Sigmoid colon (tissue), 7 donors: ENCODE data around the gene GRM7. TPM values are rescaled to one million over a fixed set of nuclear protein-coding genes. Genes with fewer than 3 reads are reported as not detected.

Source experiments
- DNase-seq: peaks from one replicate; pipeline ENCODE4 v3.0.0-alpha.2; 2019
- H3K27ac ChIP-seq, 4 donors: fragments of 200-600 bp; sonication (generic); one replicate each; pipeline ENCODE4 v1.5.1; 2016 to 2019; ENCODE audit warnings: mild to moderate bottlenecking in 1 of 4
- H3K27me3 ChIP-seq, 3 donors: fragments of 200-600 bp; sonication (generic); one replicate each; pipeline ENCODE4 v1.5.1; 2019; ENCODE audit warnings: mild to moderate bottlenecking in 1 of 3
- H3K36me3 ChIP-seq, 4 donors: fragments of 200-600 bp; sonication (generic); one replicate each; pipeline ENCODE4 v1.5.1; 2016 to 2019
- H3K4me1 ChIP-seq, 4 donors: fragments of 200-600 bp; sonication (generic); one replicate each; pipeline ENCODE4 v1.5.1; 2017 to 2019
- H3K4me3 ChIP-seq, 4 donors: fragments of 200-600 bp; sonication (generic); one replicate each; pipeline ENCODE4 v1.5.1; 2017 to 2019; ENCODE audit warnings: mild to moderate bottlenecking in 2 of 4, moderate library complexity in 1 of 4
- H3K9me3 ChIP-seq, 4 donors: fragments of 200-600 bp in 3 of 4; sonication (generic) in 3 of 4; one replicate each; pipeline versions ENCODE4 v1.5.1 to v1.6.1; 2013 to 2019
- EP300 ChIP-seq, 4 donors: sonication (generic); formaldehyde crosslinking; IDR thresholded peaks; one replicate each; pipeline ENCODE4 v1.6.1; 2017; ENCODE audit warnings: antibody characterized with exemption in 4 of 4
- POLR2A ChIP-seq, 2 donors: fragments of 450-650 bp; IDR thresholded peaks; one replicate each; pipeline ENCODE4 v1.6.1; 2016; ENCODE audit warnings: antibody characterized with exemption in 2 of 2, mild to moderate bottlenecking in 2 of 2, moderate library complexity in 2 of 2
- POLR2AphosphoS5 ChIP-seq, 4 donors: sonication (generic); formaldehyde crosslinking; IDR thresholded peaks; one replicate each; pipeline ENCODE4 v1.6.1; 2017; ENCODE audit warnings: antibody characterized with exemption in 4 of 4
- WGBS, 2 donors: extraction: QIAGEN DNeasy Blood & Tissue Kit; methylation state at CpG; one replicate each; pipeline ENCODE4 v1.1.7; 2013; 5-methylcytosine and 5-hydroxymethylcytosine counted together
- intact Hi-C: fragments of 100-400 bp; cut with DNase I; formaldehyde crosslinking; loops from one replicate; pipeline ENCODE4 v1.15.1; 2023
- polyA plus RNA-seq, 3 donors: library from polyadenylated mRNA; stranded (reverse); fragments of 200-250 nt; gene quantifications; one replicate each; pipeline ENCODE4 v1.2.3, GENCODE V29; 2013
- total RNA-seq, 4 donors: library from RNA; depleted of rRNA; stranded (reverse); fragments of >200 nt; gene quantifications; one replicate each; pipeline ENCODE4 v1.1.0, GENCODE V29; 2016
- TF ChIP-seq, protein P1 (sequence below), 4 experiments: fragments of 450-650 bp in 3 of 4; fragments of 200-600 bp in 1 of 4; IDR thresholded peaks; one replicate each; pipeline ENCODE4 v1.5.1; 2016 to 2019; ENCODE audit warnings: antibody characterized with exemption in 4 of 4, mild to moderate bottlenecking in 3 of 4, moderate library complexity in 2 of 4
- donor health status: healthy with polysubstance abuse.
- donor health status: Bipolar disorder and iron deficiency.
- donor health status: healthy.

GRM7 gene
- total and polyA plus RNA-seq, 7 donors: 0.09 to 0.71 (median 0.22) TPM; not detected in 3

DNA sequence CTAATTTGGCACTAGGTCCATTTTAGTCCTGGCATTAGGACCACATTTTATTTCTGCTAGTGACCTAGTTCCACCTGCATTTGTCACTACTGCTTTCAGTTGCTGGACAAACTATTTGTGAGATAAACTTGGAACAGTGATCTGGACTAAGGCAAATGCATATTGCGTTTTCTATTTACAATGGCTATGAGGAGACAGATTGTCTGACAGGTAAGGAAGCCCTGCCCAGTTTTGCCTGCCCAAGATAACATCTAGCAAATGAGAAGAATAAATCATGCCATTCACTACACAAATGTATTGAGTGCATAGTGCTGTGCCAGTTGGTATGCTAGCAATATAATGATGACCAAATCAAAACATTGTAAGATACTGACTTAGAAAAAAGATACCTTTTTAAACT is 245.7 kb downstream of the GRM7 start:
- H3K27ac ChIP-seq: no peak overlapping the region
- TF ChIP-seq POLR2AphosphoS5 (IDR thresholded peaks at IDR 0.05): no peak
- TF ChIP-seq EP300 (IDR thresholded peaks at IDR 0.05): no peak
- TF ChIP-seq, protein P1, sequence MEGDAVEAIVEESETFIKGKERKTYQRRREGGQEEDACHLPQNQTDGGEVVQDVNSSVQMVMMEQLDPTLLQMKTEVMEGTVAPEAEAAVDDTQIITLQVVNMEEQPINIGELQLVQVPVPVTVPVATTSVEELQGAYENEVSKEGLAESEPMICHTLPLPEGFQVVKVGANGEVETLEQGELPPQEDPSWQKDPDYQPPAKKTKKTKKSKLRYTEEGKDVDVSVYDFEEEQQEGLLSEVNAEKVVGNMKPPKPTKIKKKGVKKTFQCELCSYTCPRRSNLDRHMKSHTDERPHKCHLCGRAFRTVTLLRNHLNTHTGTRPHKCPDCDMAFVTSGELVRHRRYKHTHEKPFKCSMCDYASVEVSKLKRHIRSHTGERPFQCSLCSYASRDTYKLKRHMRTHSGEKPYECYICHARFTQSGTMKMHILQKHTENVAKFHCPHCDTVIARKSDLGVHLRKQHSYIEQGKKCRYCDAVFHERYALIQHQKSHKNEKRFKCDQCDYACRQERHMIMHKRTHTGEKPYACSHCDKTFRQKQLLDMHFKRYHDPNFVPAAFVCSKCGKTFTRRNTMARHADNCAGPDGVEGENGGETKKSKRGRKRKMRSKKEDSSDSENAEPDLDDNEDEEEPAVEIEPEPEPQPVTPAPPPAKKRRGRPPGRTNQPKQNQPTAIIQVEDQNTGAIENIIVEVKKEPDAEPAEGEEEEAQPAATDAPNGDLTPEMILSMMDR (IDR thresholded peaks at IDR 0.05): no peak
- no peak for TF ChIP-seq POLR2A (IDR thresholded peaks at IDR 0.05)
- peak overlapping the region in 1 of 4 donors; percentile 3 for H3K4me3 ChIP-seq
- H3K36me3 ChIP-seq: no peaks in the 10 kb centered on the region
- H3K4me1 ChIP-seq: peaks cover 0 to 15% (median 4%) of the 10 kb centered on the region in 4 donors
- H3K9me3 ChIP-seq: no peaks in the 10 kb centered on the region
- H3K27me3 ChIP-seq: no peaks in the 10 kb centered on the region
- 63 to 67% methylated on average over 1 of the region's 1 CpG for WGBS, 2 donors
- no peak for DNase-seq
- intact Hi-C loops: no loop called here

DNA sequence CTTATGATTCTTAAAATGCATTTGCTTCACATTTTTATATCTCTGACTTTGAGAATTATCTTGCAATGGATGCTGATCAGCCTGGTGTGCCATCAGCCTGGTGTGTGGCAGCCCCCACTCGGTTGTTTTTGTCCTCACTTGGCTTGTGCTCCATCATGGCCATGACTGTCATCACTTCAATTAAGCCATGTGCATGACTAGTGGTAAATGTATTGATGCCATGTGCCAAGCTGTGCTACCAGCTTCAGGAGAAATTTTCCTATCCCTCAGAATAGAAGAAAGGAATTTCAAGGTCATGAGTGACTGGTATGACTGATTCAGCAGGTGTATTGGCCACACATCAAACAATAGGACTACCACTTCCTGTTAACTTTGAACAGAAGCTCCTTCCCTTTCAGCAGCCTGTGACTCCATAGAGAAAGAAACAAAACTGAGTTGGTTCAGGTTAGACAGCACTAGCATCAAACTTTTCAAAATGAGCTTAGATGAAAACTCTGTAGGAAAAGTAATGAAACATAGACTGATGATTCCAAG is 251.7 kb downstream of the GRM7 start:
- H3K9me3 ChIP-seq: no peaks in the 10 kb centered on the region
- no peak for DNase-seq
- no peak overlapping the region for H3K27ac ChIP-seq
- 81 to 84% methylated on average over 1 of the region's 1 CpG for WGBS, 2 donors
- intact Hi-C loops: no loop called here
- peaks cover 0 to 2% (median 0%) of the 10 kb centered on the region in 4 donors for H3K4me1 ChIP-seq
- H3K4me3 ChIP-seq: no peak overlapping the region
- no peaks in the 10 kb centered on the region for H3K36me3 ChIP-seq
- TF ChIP-seq POLR2AphosphoS5 (IDR thresholded peaks at IDR 0.05) (no peak), POLR2A (IDR thresholded peaks at IDR 0.05) (no peak), EP300 (IDR thresholded peaks at IDR 0.05) (no peak)
- TF ChIP-seq, protein P1 (IDR thresholded peaks at IDR 0.05): no peak
- H3K27me3 ChIP-seq: no peaks in the 10 kb centered on the region

DNA sequence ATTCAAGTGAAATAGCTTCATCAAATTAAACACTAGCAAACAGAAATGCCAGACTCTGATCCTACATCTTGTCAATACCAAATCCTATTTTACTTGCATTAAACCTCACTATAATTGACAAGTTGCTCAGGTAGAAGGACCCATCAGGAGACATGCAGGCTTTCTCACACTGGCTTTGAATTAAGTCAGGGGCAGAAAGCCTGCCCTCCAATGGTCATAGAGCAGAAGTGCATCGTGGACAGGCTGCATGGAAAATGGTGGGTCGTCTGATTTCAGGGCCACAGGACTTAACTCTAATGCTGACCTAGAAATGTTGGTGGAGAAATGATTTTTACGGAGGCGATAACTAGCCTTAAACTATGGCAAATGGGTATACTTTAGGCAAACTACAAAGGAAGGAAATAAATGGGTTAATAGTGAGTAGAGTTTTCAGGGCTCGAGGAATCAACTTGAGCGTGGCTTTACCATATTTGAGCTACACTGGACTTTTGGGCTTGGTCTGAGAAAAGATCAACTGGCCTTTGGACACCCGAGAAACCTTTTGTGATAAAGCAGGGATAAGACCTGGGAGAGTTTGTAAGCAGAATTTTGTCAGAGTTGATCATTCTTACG is 283.9 kb downstream of the GRM7 start:
- Histone ChIP-seq H3K4me3 (no peak overlapping the region), H3K27ac (no peak overlapping the region), H3K4me1 (no peaks in the 10 kb centered on the region), H3K36me3 (no peaks in the 10 kb centered on the region), H3K9me3 (no peaks in the 10 kb centered on the region), H3K27me3 (no peaks in the 10 kb centered on the region)
- intact Hi-C loops: no loop called here
- no peak for DNase-seq
- TF ChIP-seq POLR2AphosphoS5 (IDR thresholded peaks at IDR 0.05) (no peak), EP300 (IDR thresholded peaks at IDR 0.05) (no peak), POLR2A (IDR thresholded peaks at IDR 0.05) (no peak)
- TF ChIP-seq, protein P1 (IDR thresholded peaks at IDR 0.05): no peak
- WGBS, 2 donors: 73 to 75% methylated on average over 8 of the region's 8 CpGs

DNA sequence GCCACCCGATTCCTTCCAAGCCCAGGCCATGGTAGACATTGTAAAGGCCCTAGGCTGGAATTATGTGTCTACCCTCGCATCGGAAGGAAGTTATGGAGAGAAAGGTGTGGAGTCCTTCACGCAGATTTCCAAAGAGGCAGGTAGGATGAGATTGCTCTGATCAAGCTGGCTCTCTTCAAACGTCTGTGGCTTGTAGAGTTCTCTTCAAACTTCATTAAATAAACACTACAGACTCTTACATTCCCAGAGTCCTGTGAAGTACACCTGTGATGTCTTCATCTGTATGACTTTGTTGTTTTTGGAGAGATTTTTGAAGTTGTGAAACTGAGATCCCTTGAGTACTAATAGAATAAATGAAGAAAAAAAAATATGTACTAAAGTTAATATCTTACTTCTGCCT is 285.6 kb downstream of the GRM7 start:
- Histone ChIP-seq H3K36me3 (no peaks in the 10 kb centered on the region), H3K9me3 (no peaks in the 10 kb centered on the region), H3K27me3 (no peaks in the 10 kb centered on the region), H3K27ac (no peak overlapping the region), H3K4me1 (no peaks in the 10 kb centered on the region), H3K4me3 (no peak overlapping the region)
- DNase-seq: no peak
- WGBS, 2 donors: 81 to 87% methylated on average over 5 of the region's 5 CpGs
- TF ChIP-seq EP300 (IDR thresholded peaks at IDR 0.05) (no peak), POLR2A (IDR thresholded peaks at IDR 0.05) (no peak), POLR2AphosphoS5 (IDR thresholded peaks at IDR 0.05) (no peak)
- TF ChIP-seq, protein P1 (IDR thresholded peaks at IDR 0.05): no peak
- intact Hi-C loops: no loop called here
